ENCODE measurements around the gene NBDY.
"Not testable (repeated sequence)": the region's sequence is repeated elsewhere in the genome, so short reads cannot be mapped to it uniquely, and the experiment has no call there.

NBDY gene

GRCh38 chrX:56764153-56764974 lies 35.3 kb downstream of the NBDY start:
- FAIRE-seq (peak; percentile 99), DNase-seq (ENCODE audit: insufficient read length, low spot score) (peak; percentile 44)

- FAIRE-seq = no peak
- DNase-seq (ENCODE audit: insufficient read length, low spot score) = no peak
Measured at GRCh38 chrX:56764975-56765791, 36.1 kb downstream of the NBDY start.

GRCh38 chrX:56765811-56766553 lies 36.9 kb downstream of the NBDY start:
- DNase-seq (ENCODE audit: insufficient read length, low spot score) = no peak
- FAIRE-seq = no peak

- no peak for DNase-seq (ENCODE audit: insufficient read length, low spot score)
- FAIRE-seq = no peak
Measured at GRCh38 chrX:56766554-56767347, 37.7 kb downstream of the NBDY start.

GRCh38 chrX:56767348-56768119 lies 38.5 kb downstream of the NBDY start:
- not testable (repeated sequence) for FAIRE-seq; DNase-seq (ENCODE audit: insufficient read length, low spot score)

GRCh38 chrX:56768120-56768660 lies 39.1 kb downstream of the NBDY start:
- not testable (repeated sequence) for DNase-seq (ENCODE audit: insufficient read length, low spot score); FAIRE-seq

GRCh38 chrX:56772675-56773521 lies 43.9 kb downstream of the NBDY start:
- FAIRE-seq; DNase-seq (ENCODE audit: insufficient read length, low spot score): not testable (repeated sequence)

- DNase-seq (ENCODE audit: insufficient read length, low spot score); FAIRE-seq: not testable (repeated sequence)
Measured at GRCh38 chrX:56773522-56774060, 44.5 kb downstream of the NBDY start.

GRCh38 chrX:56778099-56778923 lies 49.3 kb downstream of the NBDY start:
- not testable (repeated sequence) for FAIRE-seq; DNase-seq (ENCODE audit: insufficient read length, low spot score)

- FAIRE-seq; DNase-seq (ENCODE audit: insufficient read length, low spot score): not testable (repeated sequence)
Measured at GRCh38 chrX:56778924-56779468, 50.0 kb downstream of the NBDY start.

GRCh38 chrX:56780681-56781649 lies 51.9 kb downstream of the NBDY start:
- not testable (repeated sequence) for FAIRE-seq; DNase-seq (ENCODE audit: insufficient read length, low spot score)

GRCh38 chrX:56782352-56782751 lies 53.3 kb downstream of the NBDY start:
- DNase-seq (ENCODE audit: insufficient read length, low spot score) (no peak), FAIRE-seq (no peak)

GRCh38 chrX:56782791-56783449 lies 53.9 kb downstream of the NBDY start:
- no peak for FAIRE-seq
- DNase-seq (ENCODE audit: insufficient read length, low spot score) = no peak

GRCh38 chrX:56783450-56783831 lies 54.4 kb downstream of the NBDY start:
- FAIRE-seq (no peak), DNase-seq (ENCODE audit: insufficient read length, low spot score) (no peak)

- no peak for DNase-seq (ENCODE audit: insufficient read length, low spot score)
- no peak for FAIRE-seq
Measured at GRCh38 chrX:56783996-56784620, 55.1 kb downstream of the NBDY start.

Data from GM19239 (cell line).